Kidney (tissue), 14 donors: ENCODE data around the gene KCNQ2. TPM values are rescaled to one million over a fixed set of nuclear protein-coding genes. Genes with fewer than 3 reads are reported as not detected.
A peak's percentile ranks its signal among the peaks of the same experiment; 100 is the strongest.

ENCODE experiments used
- DNase-seq, 5 donors: peaks; one replicate each; pipeline ENCODE4 v3.0.0-alpha.2; 2013 to 2020
- FAIRE-seq: peaks from 2 replicates; lab custom pipeline; 2012; peaks lifted over from hg19 to GRCh38; lab: Jason Lieb, UNC
- H3K27ac ChIP-seq, 2 donors: one replicate each; pipeline ENCODE4 v1.7.0; 2013; ENCODE audit warnings: low read depth in 2 of 2, low read length in 2 of 2, inconsistent platforms in 1 of 2
- H3K27me3 ChIP-seq: one replicate; pipeline ENCODE4 v1.7.1; 2013; ENCODE audit warnings: low read length, inconsistent platforms; ENCODE audit not compliant: control insufficient read depth, insufficient read depth
- H3K36me3 ChIP-seq, 3 donors: one replicate each; pipeline versions ENCODE4 v1.7.0 to v1.7.1; 2013; ENCODE audit warnings: low read length in 3 of 3, control low read depth in 1 of 3, inconsistent platforms in 1 of 3; ENCODE audit not compliant: insufficient read depth in 3 of 3, control insufficient read depth in 2 of 3
- H3K4me1 ChIP-seq, 3 donors: one replicate each; pipeline versions ENCODE4 v1.7.0 to v1.7.1; 2013; ENCODE audit warnings: low read length in 3 of 3, inconsistent platforms in 1 of 3, low read depth in 1 of 3; ENCODE audit not compliant: control insufficient read depth in 2 of 3, insufficient read depth in 2 of 3
- H3K4me3 ChIP-seq, 3 donors: one replicate each; pipeline versions ENCODE4 v1.7.0 to v1.8.1; 2013; ENCODE audit warnings: low read length in 3 of 3, control low read depth in 1 of 3, inconsistent platforms in 1 of 3
- H3K9ac ChIP-seq, 3 donors: one replicate each; pipeline versions ENCODE4 v1.7.0 to v1.7.1; 2013; ENCODE audit warnings: low read length in 3 of 3, control low read depth in 1 of 3, inconsistent platforms in 1 of 3
- H3K9me3 ChIP-seq, 3 donors: one replicate each; pipeline versions ENCODE4 v1.7.0 to v1.7.1; 2013; ENCODE audit warnings: low read length in 3 of 3, control low read depth in 1 of 3, inconsistent platforms in 1 of 3; ENCODE audit not compliant: control insufficient read depth in 2 of 3, insufficient read depth in 1 of 3
- intact Hi-C: fragments of 100-400 bp; cut with DNase I; formaldehyde crosslinking; loops from one replicate; pipeline ENCODE4 v1.11.1; 2022
- polyA plus RNA-seq: library from polyadenylated mRNA; stranded (reverse); fragments of 350-450 nt; fragmentation: Illumina TruSeq; extraction: RNeasy Lipid Tissue Mini Kit (QIAGEN cat#74804); gene quantifications from one replicate; pipeline ENCODE4 v1.2.3, GENCODE V29; 2014; ENCODE audit warnings: low read depth, low replicate concordance; ENCODE audit not compliant: insufficient read depth
- total RNA-seq: library from RNA; stranded (reverse); fragmentation: NEBNext Ultra II Directional; extraction: Animal tissue kit (Norgen Biotek cat#: 25700); gene quantifications from one replicate; pipeline ENCODE4 v1.2.1, GENCODE V29; 2021
- TF ChIP-seq, protein P1 (sequence below): IDR thresholded peaks from 3 replicates; pipeline ENCODE4 v1.5.1; 2012; ENCODE audit warnings: mild to moderate bottlenecking, moderate library complexity, borderline replicate concordance; ENCODE audit not compliant: insufficient read depth; ENCODE audit errors: extremely low read depth
- donor health status: control.
- donor health status: control.
- donor health status: control.
- donor health status: control.
- donor health status: control.
- donor health status: DM: yes; HTN: yes; CAD: no.
- donor health status: Normal renal cell carcinoma (clear cell type).

Gene KCNQ2
- total and polyA plus RNA-seq, 2 donors from 2014 or later = 2.2 TPM; not detected in 1

GRCh38 chr20:63360850-63361518 is 111.5 kb downstream of the KCNQ2 start, which contains the start of gene CHRNA4:
Gene CHRNA4, minus strand, starts transcription at chr20:63361349. Its CDS starts 184 bp downstream, at chr20:63361165.
- no peaks in the 10 kb centered on the region for H3K9me3 ChIP-seq
- intact Hi-C loops = no loop called here
- no peak within 1 kb of the TSS for H3K9ac ChIP-seq
- no peaks in the 10 kb centered on the region for H3K27me3 ChIP-seq
- H3K4me3 ChIP-seq = no peak within 1 kb of the TSS
- no peak for FAIRE-seq
- DNase-seq = peak in 1 of 5 donors; percentile 61
- H3K36me3 ChIP-seq = no peaks in the 10 kb centered on the region
- H3K27ac ChIP-seq = no peak within 1 kb of the TSS
- H3K4me1 ChIP-seq = peaks cover 0 to 2% (median 0%) of the 10 kb centered on the region in 3 donors
- TF ChIP-seq, protein P1, sequence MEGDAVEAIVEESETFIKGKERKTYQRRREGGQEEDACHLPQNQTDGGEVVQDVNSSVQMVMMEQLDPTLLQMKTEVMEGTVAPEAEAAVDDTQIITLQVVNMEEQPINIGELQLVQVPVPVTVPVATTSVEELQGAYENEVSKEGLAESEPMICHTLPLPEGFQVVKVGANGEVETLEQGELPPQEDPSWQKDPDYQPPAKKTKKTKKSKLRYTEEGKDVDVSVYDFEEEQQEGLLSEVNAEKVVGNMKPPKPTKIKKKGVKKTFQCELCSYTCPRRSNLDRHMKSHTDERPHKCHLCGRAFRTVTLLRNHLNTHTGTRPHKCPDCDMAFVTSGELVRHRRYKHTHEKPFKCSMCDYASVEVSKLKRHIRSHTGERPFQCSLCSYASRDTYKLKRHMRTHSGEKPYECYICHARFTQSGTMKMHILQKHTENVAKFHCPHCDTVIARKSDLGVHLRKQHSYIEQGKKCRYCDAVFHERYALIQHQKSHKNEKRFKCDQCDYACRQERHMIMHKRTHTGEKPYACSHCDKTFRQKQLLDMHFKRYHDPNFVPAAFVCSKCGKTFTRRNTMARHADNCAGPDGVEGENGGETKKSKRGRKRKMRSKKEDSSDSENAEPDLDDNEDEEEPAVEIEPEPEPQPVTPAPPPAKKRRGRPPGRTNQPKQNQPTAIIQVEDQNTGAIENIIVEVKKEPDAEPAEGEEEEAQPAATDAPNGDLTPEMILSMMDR = no peak

DNA sequence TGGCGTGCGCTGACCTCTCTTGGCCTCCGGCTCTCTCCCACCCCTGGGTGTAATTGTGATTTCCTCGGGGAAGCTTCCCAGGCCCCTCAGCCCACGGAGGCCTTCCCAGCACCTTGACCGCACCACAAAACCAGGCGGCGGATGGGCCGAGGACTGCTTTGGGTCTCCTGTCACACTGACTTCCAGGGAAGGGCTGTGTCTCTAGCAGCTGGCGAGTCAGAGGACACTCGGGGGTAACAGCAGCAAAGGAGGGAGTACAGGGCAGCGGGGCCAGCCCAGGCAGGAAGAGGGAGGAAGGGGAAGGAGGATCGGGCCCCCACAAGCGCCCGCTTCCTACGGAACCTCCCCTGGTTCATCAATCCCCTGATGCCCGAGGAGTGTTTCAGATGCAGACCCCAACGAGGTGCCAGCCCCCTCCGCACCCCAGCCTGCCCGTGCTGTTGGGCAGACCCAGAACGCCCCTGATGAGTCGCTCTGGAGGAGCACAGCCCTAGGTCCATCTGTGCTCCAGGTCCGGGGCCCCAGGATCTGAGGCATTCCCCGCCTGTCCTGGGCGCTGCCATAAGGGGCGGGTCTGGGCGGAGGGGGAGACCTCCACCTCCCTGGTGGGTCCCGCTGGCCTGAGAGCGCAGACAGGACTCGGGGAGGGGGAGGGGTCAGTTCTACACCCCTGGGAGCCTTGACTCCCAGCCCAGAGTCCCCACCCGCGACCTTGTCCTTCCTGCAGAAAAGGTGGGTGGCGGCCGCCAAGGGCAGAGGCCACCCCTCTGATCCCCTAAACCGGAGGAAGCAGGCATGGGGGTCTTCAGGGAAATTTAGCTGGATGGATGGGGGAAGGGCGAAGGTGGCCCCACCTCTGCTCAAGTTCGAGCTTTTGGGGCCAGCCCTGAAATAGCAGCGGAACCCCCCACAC is 112.3 kb downstream of the KCNQ2 start:
- TF ChIP-seq, protein P1 = no peak
- Histone ChIP-seq H3K4me1 (peaks cover 0 to 2% (median 0%) of the 10 kb centered on the region in 3 donors), H3K9ac (no peak overlapping the region), H3K36me3 (no peaks in the 10 kb centered on the region), H3K9me3 (no peaks in the 10 kb centered on the region), H3K4me3 (no peak overlapping the region), H3K27ac (no peak overlapping the region), H3K27me3 (no peaks in the 10 kb centered on the region)
- DNase-seq (peak in 1 of 5 donors; percentile 64), FAIRE-seq (no peak)
- intact Hi-C loops = no loop called here

- Histone ChIP-seq H3K36me3 (no peaks in the 10 kb centered on the region), H3K9ac (no peak overlapping the region), H3K4me1 (peaks cover 0 to 2% (median 0%) of the 10 kb centered on the region in 3 donors), H3K4me3 (no peak overlapping the region), H3K9me3 (no peaks in the 10 kb centered on the region), H3K27me3 (no peaks in the 10 kb centered on the region), H3K27ac (no peak overlapping the region)
- TF ChIP-seq, protein P1 = no peak
- FAIRE-seq (no peak), DNase-seq (peak in 1 of 5 donors; percentile 67)
- intact Hi-C loops = no loop called here
Observed at GRCh38 chr20:63359164-63359934, 113.1 kb downstream of the KCNQ2 start.
